ENCODE measurements around the gene ECSIT.
"Not testable (repeated sequence)": the region's sequence is repeated elsewhere in the genome, so short reads cannot be mapped to it uniquely, and the experiment has no call there.

ECSIT gene

GRCh38 chr19:11574689-11575088 is 45.8 kb upstream of the ECSIT start:
- Histone ChIP-seq H3K4me3 (replicated peaks; ENCODE audit: insufficient read depth, low read length) (no peak overlapping the region), H3K27ac (replicated peaks) (no peak overlapping the region), H3K27me3 (ENCODE audit: insufficient read depth, poor library complexity, severe bottlenecking) (no peaks in the 10 kb centered on the region)
- TF ChIP-seq POLR2AphosphoS5 (IDR thresholded peaks at IDR 0.05; ENCODE audit: low read depth) = no peak
- no peak for TF ChIP-seq REST (IDR thresholded peaks at IDR 0.05; ENCODE audit: insufficient replicate concordance, low read depth)
- TF ChIP-seq GABPA (IDR thresholded peaks at IDR 0.05; ENCODE audit: low read depth) = no peak
- no peak for TF ChIP-seq SPI1 (IDR thresholded peaks at IDR 0.05; ENCODE audit: borderline replicate concordance, low read depth)
- no peak for TF ChIP-seq CTCF (IDR thresholded peaks at IDR 0.05; ENCODE audit: insufficient read depth, low read length)
- no peak for DNase-seq (ENCODE audit: low read depth in 1 of 2, low spot score in 1 of 2)

GRCh38 chr19:11573763-11574162 is 44.8 kb upstream of the ECSIT start:
- H3K4me3 ChIP-seq (replicated peaks; ENCODE audit: insufficient read depth, low read length); H3K27ac ChIP-seq (replicated peaks); DNase-seq (ENCODE audit: low read depth in 1 of 2, low spot score in 1 of 2); H3K27me3 ChIP-seq (ENCODE audit: insufficient read depth, poor library complexity, severe bottlenecking): not testable (repeated sequence)

- not testable (repeated sequence) for H3K27ac ChIP-seq (replicated peaks); H3K4me3 ChIP-seq (replicated peaks; ENCODE audit: insufficient read depth, low read length); DNase-seq (ENCODE audit: low read depth in 1 of 2, low spot score in 1 of 2); H3K27me3 ChIP-seq (ENCODE audit: insufficient read depth, poor library complexity, severe bottlenecking)
These were observed 44.4 kb upstream of the ECSIT start for GRCh38 chr19:11573354-11573753.

- TF ChIP-seq REST (IDR thresholded peaks at IDR 0.05; ENCODE audit: insufficient replicate concordance, low read depth) (no peak), CTCF (IDR thresholded peaks at IDR 0.05; ENCODE audit: insufficient read depth, low read length) (no peak), POLR2AphosphoS5 (IDR thresholded peaks at IDR 0.05; ENCODE audit: low read depth) (peak; percentile 63), GABPA (IDR thresholded peaks at IDR 0.05; ENCODE audit: low read depth) (no peak), SPI1 (IDR thresholded peaks at IDR 0.05; ENCODE audit: borderline replicate concordance, low read depth) (peak; percentile 64; the same call in 1 of the 2 replicates)
- Histone ChIP-seq H3K27me3 (ENCODE audit: insufficient read depth, poor library complexity, severe bottlenecking) (no peaks in the 10 kb centered on the region), H3K4me3 (replicated peaks; ENCODE audit: insufficient read depth, low read length) (no peak overlapping the region), H3K27ac (replicated peaks) (peak overlapping the region; percentile 53)
- peak in 1 of 2 experiments; percentile 90 for DNase-seq (ENCODE audit: low read depth in 1 of 2, low spot score in 1 of 2)
These were observed 41.1 kb upstream of the ECSIT start for GRCh38 chr19:11570039-11570462.

- no peak for DNase-seq (ENCODE audit: low read depth in 1 of 2, low spot score in 1 of 2)
- H3K27ac ChIP-seq (replicated peaks) = no peak overlapping the region
- H3K27me3 ChIP-seq (ENCODE audit: insufficient read depth, poor library complexity, severe bottlenecking) = no peaks in the 10 kb centered on the region
- no peak overlapping the region for H3K4me3 ChIP-seq (replicated peaks; ENCODE audit: insufficient read depth, low read length)
- TF ChIP-seq REST (IDR thresholded peaks at IDR 0.05; ENCODE audit: insufficient replicate concordance, low read depth) (no peak), GABPA (IDR thresholded peaks at IDR 0.05; ENCODE audit: low read depth) (no peak), POLR2AphosphoS5 (IDR thresholded peaks at IDR 0.05; ENCODE audit: low read depth) (no peak), SPI1 (IDR thresholded peaks at IDR 0.05; ENCODE audit: borderline replicate concordance, low read depth) (no peak), CTCF (IDR thresholded peaks at IDR 0.05; ENCODE audit: insufficient read depth, low read length) (no peak)
These were observed 37.2 kb upstream of the ECSIT start for GRCh38 chr19:11566164-11566563.

GRCh38 chr19:11565649-11565980 is 36.7 kb upstream of the ECSIT start:
- not testable (repeated sequence) for H3K27ac ChIP-seq (replicated peaks); H3K27me3 ChIP-seq (ENCODE audit: insufficient read depth, poor library complexity, severe bottlenecking); DNase-seq (ENCODE audit: low read depth in 1 of 2, low spot score in 1 of 2); H3K4me3 ChIP-seq (replicated peaks; ENCODE audit: insufficient read depth, low read length)
